T-helper 1 cell treated with Interleukin-12 subunit alpha and Interleukin-12 subunit beta and Interleukin-4 antibody, amounts not matched to agents 30 ng/mL and 1 ng/mL, for 36 hours (primary cell): ENCODE results near the gene UBE2D4. TPM values are rescaled to one million over a fixed set of nuclear protein-coding genes. Genes with fewer than 3 reads are reported as not detected.

Experiments used
- intact Hi-C: fragments of 100-400 bp; cut with micrococcal nuclease; formaldehyde crosslinking; loops from one replicate; pipeline ENCODE4 v1.15.1; 2024
- total RNA-seq: library from RNA; stranded (reverse); gene quantifications from 2 replicates; pipeline ENCODE4 v1.2.3, GENCODE V29; 2022

Gene UBE2D4
- total RNA-seq, 1 donor from 2014 or later, result 10.0 TPM

DNA sequence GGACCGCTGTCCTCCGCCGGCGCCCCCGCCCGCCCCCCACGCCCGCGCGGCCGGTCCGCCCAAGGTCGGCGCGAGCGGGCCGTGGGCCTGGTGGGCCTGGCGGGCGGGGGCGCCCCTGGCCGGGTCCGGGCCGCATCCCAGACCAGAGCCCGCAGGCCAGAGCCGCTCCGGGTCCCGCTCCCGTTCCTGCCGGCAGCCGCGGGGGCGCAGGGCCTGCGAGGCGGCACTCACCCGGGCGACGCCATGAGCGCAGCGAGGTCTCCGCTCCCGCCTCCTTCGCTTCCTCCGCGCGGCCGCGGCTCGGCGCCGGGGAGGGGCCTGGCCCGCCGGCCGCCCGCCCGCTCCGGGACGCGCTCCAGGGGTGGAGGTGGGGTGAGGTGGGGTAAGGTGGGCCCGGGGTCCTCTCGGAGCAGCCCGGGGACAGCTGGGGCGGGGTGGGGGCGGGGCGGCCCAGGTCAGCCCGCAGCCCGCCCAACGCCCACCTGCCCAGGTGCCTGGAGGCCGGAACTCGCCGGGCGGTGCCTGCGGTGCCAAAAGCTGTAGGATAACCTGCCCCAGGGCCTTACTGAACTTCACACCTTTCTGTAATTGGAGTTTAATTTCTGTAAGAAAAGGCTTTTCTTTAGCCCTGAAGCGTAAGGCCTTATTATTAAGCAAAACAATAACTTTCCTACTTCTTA lies 19.8 kb upstream of the UBE2D4 start, which contains the start of gene URGCP:
Gene URGCP, minus strand, starts transcription at position 266 of the 680 bp plus-strand sequence. Its CDS starts 21 bp downstream, at position 245.
- intact Hi-C loops, result loop anchor here (1.0 kb wide), 2 partner anchors 20 to 37 kb away; partner anchors contain the start of genes MRPS24 and UBE2D4

DNA sequence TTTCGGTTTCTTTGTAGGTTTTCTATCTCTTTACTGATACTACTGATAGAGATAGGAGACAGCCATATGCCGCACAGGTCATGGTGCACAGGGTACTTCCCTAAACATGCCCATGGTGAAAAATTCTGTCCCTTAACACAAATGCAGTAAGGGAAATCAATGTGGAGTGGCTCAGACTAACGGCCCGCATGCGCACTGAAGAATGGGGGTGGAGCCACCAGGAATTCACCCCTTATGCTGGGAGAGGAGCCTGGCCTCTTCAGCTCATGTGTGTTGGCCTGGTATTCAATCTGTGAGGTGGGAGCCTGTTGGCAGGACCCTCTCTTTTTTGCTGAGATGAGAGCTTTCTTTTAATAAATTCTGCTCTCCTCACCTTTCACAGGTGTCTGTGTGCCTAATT lies 11.4 kb upstream of the UBE2D4 start:
- intact Hi-C loops, result no loop called here

DNA sequence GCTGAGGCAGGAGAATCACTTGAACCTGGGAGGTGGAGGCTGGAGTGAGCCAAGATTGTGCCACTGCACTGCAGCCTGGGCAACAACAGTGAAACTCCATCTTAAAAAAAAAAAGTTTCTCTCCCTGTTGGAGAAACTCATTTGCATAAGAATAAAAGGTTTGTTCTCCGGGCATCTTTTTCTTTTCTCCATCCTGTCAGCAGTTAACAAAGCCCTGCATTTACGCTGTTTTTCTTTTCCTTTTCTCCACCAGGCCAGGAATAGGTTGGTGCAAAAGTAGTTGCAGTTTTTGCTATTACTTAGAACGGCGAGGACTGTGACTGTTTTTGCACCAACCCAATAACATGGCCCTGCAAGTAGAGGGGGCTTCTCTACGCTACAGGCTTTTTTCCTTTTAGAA lies 10.3 kb upstream of the UBE2D4 start:
- intact Hi-C loops, result no loop called here

DNA sequence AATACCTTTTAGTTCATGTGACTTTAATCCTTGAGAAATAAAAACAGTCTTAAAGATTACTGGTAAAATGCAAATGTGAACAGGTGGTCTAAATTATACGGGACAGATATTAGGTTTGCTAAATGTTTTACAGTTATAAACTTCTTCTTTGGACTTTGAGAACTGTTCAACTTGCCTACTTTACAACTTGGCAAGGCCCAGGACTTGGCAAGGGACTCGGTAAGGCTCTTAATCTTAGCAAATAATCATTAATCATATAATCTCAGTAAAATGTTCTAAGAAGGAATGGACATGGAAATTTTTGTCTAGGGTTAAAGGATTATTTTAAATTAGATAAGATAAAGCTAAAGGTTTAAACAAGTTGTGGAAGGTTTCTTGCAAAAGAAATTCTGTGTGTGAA lies 4.8 kb upstream of the UBE2D4 start:
- intact Hi-C loops, result no loop called here

DNA sequence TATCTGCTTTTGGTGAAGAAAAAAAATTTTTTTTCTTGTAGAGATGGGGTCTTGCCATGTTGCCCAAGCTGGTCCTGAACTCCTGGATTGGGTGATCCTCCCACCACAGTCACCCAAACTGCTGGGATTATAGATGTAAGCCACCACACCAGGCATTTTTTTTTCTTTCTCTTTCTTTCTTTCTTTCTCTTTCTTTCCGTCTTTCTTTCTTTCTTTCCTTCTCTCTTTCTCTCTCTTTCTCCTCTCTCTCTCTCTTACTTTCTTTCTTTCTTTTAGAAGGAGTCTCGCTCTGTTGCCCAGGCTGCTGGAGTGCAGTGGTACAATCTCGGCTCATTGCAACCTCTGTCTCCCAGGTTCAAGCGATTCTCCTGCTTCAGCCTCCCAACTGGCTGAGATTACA lies 3.5 kb upstream of the UBE2D4 start:
- intact Hi-C loops, result no loop called here

DNA sequence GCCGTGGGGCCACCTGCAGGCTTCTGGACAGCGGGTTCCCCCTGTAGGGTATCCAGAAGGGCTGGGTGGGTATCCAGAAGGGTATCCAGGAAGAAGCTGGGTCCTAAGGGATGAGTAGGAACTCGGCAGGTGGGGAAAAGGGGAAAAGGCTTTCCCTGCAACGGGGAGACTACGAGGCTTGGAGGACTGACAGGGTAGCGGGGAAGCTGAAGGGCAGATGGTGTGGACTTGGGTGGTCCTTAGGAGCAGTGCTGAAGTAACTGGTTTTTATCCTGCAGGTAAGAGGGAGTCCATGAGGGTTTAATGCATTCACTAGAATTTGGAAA lies 525 bp downstream of the UBE2D4 start:
- intact Hi-C loops, result loop anchor here (1.0 to 5.0 kb wide), 10 partner anchors 20 to 1014 kb away; partner anchors contain the start of genes C7orf25, COA1, MRPL32 and MRPS24

DNA sequence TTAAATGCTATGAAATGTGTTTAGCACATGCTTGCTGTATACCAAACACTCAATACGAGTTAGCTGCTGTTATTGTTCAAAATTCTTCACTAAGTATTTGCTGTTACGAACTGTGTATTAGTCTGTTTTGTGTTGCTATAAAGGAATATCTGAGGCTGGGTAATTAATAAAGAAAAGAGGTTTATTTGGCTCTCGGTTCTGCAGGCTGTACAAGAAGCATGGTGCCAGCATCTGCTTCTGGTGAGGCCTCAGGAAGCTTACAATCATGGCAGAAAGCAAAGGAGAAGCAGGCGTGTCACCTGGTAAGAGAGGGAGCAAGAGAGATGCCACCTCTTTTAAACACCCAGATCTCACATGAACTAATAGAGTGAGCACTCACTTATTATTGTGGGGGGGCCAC lies 1.6 kb downstream of the UBE2D4 start:
- intact Hi-C loops, result loop anchor here (1.0 to 5.0 kb wide), 6 partner anchors 91 to 1016 kb away; partner anchors contain the start of genes C7orf25, COA1, MRPL32 and PSMA2

DNA sequence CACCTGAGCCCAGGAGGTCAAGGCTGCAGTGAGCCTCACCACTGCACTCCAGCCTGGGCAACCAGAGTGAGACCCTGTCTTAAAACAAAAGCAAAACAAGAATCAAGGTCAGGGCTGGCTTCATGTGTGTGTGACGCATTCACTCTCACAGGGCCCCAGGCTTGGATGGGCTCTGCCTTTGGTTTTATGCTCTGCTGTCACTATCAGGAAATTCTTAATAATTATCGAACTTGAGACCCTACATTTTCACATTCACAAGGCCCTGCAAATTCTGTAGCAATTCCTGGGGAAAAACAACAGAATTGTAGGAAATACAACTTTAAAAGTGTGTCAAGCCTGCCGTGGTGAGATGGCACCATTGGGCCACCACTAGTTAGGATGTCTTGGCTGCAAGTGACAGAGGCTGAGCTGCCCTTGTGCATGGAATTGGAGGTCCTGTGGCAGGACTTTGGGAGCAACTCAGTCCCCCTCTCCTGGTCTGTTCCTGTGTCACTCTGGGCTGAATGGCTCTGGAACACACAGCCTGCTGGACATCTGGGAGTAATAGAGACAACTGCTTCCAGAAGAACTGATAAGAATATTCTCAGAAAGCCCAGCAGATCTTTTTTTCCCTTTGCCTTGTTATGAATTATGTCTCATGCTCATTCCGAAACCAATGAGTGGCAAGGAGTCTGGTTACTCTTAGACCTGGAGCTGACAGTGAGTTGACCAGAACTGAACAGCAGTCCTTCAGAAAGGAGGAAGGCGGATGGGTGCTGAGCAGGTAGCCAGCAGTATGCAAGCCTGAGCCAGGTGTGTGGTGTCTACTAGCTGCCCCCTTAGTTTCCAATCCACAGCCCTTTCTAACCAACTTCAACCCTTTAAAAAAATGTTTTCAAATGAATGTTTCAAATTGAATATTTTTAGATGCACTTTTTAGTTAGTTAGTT lies 3.6 kb downstream of the UBE2D4 start:
- intact Hi-C loops, result loop anchor here (5.0 kb wide), 3 partner anchors 202 to 1017 kb away; partner anchors contain the start of genes C7orf25, COA1, MRPL32 and PSMA2

DNA sequence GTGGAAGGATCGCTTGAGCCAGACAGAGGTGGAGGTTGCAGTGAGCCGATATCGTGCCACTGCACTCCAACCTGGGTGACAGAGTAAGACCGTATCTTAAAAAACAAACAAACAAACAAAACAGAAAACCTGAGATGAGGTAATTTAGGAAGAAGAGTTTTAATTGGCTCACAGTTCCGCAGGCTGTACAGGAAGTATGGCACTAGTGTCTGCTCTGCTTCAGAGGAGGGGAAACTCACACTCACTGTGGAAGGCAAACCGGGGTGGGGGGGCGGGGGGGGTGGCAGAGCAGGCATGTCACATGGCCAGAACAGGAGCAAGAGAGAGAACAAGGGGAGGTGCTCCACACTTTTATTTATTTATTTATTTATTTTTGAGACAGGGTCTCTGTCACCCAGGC lies 5.1 kb downstream of the UBE2D4 start:
- intact Hi-C loops, result no loop called here

DNA sequence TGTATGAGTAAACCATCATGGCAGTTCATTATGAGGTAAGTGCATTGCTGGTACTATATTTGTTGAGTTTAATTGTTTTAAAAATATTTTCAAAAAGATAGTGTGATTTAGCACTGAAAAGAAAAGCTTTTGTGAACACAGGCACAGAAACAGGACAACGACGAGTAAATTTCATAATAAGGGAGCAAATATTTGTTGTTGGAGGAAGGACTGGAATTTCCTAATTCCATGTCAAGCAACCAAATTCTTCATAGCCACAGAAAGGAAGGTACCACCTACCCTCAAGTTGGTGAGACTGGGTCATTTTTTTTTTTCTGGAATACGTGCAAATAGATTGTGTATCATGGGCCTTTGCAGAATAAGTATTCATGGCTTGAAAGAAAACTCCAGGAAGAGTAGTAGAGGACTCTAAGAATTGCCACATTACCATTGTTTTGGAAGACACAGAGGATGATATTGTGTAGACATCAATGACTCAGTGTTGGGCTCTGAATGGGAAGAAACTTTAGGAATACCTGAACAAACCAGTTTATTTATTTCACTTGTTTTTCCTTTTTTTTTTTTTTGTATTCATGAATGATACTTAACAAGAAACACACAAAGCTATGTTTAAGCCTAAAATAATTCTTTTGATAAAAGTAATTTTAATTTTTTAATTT lies 7.8 kb downstream of the UBE2D4 start:
- intact Hi-C loops, result no loop called here

DNA sequence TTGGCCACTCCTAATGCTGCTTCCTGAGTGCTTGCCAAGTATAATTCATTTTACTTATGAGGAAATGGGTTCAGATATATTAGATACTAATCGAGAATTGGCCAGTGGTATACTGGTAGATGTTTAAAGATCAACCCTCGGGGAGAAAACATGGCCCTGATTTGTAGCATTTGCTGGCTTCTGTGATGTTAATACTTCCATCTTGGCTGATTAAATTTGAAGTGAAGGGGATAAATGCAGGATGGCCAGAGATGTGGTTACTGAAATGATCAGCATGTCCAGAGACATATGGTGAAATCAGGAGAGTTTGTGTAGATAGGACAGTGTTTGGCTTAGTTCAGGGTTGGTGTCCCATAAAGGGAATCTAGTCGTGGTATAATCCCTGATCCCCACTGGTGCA lies 11.2 kb downstream of the UBE2D4 start:
- intact Hi-C loops, result no loop called here

DNA sequence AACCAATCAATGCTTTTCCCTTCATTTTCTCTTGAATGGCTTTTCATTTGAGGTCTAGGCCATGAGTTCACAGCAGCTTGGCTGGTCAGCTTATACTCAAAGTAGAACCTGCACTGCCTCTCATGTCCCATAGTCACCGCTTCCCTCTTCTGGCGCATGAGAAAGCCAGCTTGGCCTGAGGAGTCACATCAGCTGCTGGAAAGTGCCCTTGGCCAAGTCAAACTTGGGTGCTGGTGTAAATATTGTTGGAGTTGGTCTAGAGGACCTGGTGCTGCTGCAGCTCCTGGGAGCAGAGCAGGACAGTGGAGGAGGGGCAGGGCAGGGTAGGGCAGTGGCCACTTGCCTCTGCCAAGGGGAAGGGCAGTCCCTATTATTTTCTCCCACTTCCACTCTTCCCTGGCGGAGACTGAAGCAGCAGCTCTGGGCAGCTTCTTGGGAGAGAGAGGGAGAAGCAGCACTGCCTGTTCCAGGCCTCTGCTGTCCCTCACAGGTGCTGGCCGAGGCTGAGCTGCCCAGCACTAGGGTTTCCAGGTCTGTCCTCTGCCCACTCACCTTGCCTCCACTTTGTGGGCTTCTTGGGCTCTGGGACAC lies 12.8 kb downstream of the UBE2D4 start:
- intact Hi-C loops, result no loop called here

DNA sequence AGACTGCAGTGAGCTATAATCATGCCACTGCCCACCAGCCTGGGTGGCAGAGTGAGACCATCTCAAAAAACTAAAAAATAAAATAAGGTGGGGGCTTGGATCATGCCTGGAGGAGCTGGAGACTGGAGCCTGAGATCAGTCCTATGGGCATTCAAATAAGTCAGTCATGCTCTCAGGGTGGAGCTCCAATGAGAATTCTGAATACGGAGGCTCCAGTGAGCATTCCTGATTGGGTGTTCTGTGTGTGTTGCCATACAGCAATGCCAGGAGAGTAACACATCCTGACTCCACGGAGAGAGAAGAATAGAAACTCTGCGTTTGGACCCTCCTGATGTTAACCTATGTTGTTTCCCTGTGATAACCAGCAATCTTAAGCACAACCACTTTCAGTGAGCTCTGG lies 16.0 kb downstream of the UBE2D4 start:
- intact Hi-C loops, result no loop called here

DNA sequence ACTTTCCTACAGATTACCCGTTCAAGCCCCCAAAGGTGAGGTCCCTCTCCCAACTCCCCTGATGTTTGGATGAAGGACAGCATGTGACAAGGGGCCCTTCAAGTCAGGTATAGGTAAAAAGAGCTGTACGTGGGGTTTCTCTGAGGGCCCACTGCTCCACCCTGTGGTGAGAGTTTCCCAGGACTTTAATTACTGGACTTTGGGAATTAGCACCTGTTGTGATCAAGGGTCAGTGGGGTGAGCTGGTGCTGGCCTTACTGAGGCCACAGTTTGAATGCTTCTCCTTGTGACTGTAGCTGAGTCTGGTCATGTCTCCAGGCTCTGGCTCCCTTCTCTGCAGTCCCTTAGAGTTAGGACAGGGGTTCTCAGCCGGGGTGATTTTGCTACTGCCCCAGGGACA lies 16.8 kb downstream of the UBE2D4 start:
- intact Hi-C loops, result no loop called here

DNA sequence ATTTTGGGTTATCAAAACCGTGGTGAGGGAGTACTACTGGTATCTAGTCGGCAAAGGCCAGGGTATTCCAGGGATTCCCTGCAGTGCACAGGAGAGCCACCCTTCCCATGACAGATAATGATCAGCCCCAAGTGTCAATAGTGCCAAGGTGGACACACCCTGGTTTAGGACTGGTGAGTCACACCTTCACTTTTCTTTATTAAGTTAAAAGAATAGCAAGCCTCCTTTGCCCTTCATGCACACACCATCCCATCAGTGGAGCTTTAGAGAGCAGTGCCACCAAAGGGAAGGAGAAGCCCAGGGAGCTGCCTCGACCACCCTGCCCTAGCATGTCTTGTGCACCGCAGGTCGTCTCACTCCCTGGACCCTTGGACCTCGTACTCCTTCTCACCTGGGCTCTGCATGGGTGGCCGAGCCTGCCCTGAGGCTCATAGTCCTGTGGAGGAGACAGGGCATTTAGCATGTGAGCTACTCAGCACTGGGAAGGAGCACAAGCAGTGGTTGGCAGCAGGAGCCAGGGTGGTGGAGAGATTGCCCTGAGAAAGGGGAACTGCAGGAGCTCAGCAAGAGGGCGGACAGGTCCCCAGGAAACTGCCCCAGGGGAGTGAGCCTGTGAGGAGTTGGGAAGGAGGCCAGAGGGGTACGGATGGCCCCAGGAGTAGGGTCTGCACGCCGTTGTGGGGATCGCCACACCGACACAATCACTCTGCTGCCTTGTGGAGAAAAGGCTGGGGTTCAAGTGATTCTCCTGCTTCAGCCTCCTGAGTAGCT lies 17.4 kb downstream of the UBE2D4 start:
- intact Hi-C loops, result no loop called here

DNA sequence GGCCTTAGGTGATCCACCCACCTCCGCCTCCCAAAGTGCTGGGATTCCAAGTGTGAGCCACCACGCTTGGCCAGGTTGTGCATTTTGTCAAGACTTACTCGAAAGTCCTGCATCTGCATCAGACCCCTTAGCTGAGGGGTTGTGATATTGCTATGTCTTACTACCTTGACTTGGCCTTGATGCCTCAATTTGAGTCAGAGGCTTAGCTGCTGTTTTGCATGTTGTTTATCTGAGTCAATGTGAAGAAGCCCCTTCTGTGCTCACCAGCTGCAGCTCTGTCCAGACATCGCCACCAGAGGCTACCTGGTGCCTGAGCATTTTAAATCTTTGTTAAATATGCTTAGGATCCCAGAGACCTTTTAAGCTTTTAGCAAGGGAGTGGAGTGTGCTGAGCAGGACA lies 18.1 kb downstream of the UBE2D4 start:
- intact Hi-C loops, result no loop called here

DNA sequence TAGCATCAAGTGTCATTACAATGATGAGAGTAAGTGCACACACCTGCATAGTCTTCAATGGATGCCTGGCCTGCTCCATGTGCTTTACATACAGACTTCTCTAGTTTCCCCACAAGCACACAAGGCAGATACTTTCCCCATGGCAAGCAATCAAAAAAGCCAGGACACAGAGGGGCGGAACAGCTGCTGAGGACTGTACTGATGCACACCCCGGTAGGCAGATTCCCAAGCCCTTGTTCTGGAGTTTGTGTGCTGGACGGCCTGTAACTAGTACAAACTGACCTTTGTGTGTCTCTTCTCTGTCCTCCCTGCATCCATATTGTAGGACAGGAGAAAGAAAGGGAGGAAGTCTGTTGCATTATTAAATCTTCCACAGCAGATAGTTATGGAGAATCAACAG lies 25.8 kb downstream of the UBE2D4 start:
- intact Hi-C loops, result no loop called here

DNA sequence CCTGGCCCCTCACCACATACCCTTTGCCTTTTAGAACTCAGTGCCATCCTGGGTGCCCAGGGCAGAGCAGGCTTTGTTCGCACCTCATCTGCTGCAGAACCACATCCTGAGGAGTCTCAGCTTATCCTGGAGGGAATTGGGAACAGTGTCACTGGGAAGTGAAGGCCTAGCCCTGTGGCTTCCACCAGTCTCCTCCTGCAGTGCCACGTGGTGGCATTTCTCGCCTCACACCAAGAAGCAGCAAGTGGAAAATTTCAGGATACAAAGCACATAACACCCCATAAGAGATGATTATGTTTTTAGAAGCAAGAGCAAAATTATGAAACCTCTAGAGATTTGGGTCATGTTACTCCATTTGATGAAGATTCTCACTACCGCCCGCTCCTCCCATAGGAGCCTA lies 26.8 kb downstream of the UBE2D4 start:
- intact Hi-C loops, result no loop called here

DNA sequence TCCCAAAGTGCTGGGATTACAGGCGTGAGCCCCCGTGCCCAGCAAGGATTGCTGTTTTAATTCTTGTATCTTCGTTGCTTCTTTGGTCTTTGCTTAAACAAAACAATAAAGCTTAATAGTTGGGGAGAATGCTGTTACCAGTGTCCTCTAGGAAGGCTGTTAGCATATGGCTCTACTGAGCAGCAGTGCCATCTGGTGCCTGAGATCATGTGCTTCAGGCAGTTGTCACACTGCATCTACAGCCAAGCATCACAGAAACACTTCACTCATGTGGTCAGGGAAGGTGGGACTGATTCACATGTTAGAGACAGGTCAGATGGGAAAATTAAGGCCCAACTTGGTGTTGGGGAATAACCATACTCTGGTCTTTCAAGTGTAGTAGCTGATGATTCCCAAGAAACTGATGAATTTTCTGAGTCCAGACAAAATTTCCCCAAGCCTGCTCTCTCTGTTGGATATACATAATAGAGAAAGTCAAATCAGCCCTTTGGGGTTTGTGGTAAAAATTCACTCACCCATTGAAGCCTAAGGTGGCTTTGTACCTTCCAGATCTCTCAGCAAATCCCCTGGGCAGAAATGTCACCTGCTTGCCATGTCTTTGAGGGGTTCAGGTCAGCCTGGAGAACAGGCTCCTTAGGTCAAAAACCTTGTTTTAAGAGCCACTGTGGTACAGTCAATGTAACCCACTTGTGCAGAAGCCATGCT lies 28.4 kb downstream of the UBE2D4 start:
- intact Hi-C loops, result no loop called here

DNA sequence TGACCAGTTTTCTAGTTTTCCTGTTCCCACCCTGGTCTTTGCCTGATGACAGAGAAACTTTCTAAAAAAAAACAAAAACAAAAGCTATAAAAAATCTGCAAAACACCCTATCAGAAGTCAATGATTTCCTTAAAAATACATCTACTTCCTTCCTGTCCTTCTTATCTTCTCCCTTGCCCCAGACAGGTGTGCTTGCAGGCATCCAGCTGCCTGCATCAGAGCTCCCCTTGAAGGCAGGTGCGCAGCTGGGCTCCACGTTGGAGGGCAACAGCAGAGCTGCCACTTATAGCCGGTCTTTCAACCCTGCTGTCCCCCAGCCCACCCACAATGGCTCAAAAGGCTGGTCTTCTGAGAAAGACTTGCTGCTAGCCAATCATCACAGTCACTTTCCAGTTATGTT lies 29.8 kb downstream of the UBE2D4 start:
- intact Hi-C loops, result no loop called here
